Mucosa of descending colon (tissue), 3 donors: ENCODE data around the gene PTPRH. TPM values are rescaled to one million over a fixed set of nuclear protein-coding genes. Genes with fewer than 3 reads are reported as not detected.

Source experiments
- ATAC-seq: fragments of 200-7000 bp; cut with Tn5 transposase; one replicate; pipeline ENCODE4 v1.9.1; 2020; ENCODE audit warnings: mild to moderate bottlenecking, moderate library complexity
- DNase-seq, 3 donors: peaks; one replicate each; pipeline ENCODE4 v3.0.0-alpha.2; 2020
- H3K36me3 ChIP-seq: fragments of 200-600 bp; one replicate; pipeline ENCODE4 v1.8.0; 2021; ENCODE audit warnings: low read depth, mild to moderate bottlenecking
- H3K4me1 ChIP-seq: fragments of 200-600 bp; one replicate; pipeline ENCODE4 v1.8.0; 2021; ENCODE audit warnings: low read depth, mild to moderate bottlenecking
- H3K4me3 ChIP-seq: fragments of 200-600 bp; one replicate; pipeline ENCODE4 v1.8.0; 2021; ENCODE audit warnings: mild to moderate bottlenecking
- H3K9me3 ChIP-seq: fragments of 200-600 bp; one replicate; pipeline ENCODE4 v1.8.0; 2021; ENCODE audit warnings: mild to moderate bottlenecking
- intact Hi-C, 2 donors: fragments of 100-400 bp; cut with DNase I in 1 of 2; cut with micrococcal nuclease in 1 of 2; formaldehyde crosslinking; loops; one replicate each; pipeline versions ENCODE4 v1.11.0 to v1.11.1; 2022; cut with DNase I, micrococcal nuclease
- total RNA-seq, 3 donors: library from RNA; stranded (reverse); fragmentation: NEBNext Ultra II Directional in 2 of 3; extraction: Animal tissue kit (Norgen Biotek cat#: 25700) in 2 of 3; gene quantifications; one replicate each; pipeline versions ENCODE4 v1.2.1 to v1.2.4, GENCODE V29; 2021 to 2023
- TF ChIP-seq, protein P1 (sequence below): fragments of 200-600 bp; IDR thresholded peaks from one replicate; pipeline ENCODE4 v1.8.0; 2022; ENCODE audit warnings: antibody characterized with exemption, mild to moderate bottlenecking
- donor health status: DM: no; HTN: no; CAD: no; lungs with moderate emphysema.
- donor health status: DM: no; HTN: no; CAD: no.
- donor health status: DM: no; HTN: yes; CAD: no.

PTPRH gene
- total RNA-seq, 3 donors from 2014 or later = 62.3 to 181 (median 94.8) TPM

DNA sequence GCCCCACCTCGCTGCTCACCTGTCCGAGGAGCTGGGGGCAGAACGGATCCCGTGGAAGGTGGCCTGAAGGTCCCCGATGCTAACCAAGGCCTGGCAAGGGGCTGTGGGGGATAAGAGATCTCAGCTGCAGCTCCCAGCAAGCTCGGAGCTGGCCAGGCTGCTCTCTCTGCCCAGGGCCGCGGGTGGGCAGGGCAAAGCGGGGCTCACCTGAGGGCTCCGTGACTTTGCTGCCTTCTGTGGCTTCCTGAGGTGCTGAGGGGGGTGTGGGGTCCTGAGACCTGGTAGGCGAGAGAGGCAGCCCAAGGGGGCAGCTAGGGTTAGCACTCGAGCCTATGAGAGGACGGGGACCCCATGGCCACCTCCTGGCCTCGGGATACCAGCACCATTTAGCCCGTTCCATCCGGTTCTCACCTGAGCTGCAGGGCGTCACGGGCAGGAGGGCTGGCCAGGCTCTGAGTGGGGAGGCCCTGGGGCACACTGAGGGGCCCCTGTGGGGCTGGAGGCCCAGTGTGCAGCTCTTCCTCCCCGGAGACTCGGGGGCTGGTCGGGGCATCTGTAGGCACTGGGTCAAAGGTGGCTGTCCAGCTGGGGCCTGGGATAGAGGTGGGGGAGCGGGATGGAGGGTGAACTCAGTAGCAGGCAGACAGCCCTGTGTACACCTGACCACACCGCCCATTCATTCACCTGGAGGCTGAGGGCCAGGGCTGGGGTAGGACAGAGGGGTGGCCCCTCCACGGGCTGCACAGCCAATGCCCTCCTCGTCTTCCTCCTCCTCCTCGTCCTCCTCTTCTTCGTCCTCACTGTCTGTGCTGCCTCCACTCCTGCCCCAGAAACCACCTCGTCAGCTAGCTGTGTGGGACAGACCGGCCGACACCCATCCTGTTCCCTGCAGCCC lies 22.3 kb upstream of the PTPRH start:
- Histone ChIP-seq H3K9me3 (no peaks in the 10 kb centered on the region), H3K4me3 (no peak overlapping the region), H3K36me3 (peaks cover 11% of the 10 kb centered on the region), H3K4me1 (no peaks in the 10 kb centered on the region)
- ATAC-seq (no peak), DNase-seq (no peak)
- TF ChIP-seq, protein P1, sequence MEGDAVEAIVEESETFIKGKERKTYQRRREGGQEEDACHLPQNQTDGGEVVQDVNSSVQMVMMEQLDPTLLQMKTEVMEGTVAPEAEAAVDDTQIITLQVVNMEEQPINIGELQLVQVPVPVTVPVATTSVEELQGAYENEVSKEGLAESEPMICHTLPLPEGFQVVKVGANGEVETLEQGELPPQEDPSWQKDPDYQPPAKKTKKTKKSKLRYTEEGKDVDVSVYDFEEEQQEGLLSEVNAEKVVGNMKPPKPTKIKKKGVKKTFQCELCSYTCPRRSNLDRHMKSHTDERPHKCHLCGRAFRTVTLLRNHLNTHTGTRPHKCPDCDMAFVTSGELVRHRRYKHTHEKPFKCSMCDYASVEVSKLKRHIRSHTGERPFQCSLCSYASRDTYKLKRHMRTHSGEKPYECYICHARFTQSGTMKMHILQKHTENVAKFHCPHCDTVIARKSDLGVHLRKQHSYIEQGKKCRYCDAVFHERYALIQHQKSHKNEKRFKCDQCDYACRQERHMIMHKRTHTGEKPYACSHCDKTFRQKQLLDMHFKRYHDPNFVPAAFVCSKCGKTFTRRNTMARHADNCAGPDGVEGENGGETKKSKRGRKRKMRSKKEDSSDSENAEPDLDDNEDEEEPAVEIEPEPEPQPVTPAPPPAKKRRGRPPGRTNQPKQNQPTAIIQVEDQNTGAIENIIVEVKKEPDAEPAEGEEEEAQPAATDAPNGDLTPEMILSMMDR = no peak
- intact Hi-C loops = no loop called here

DNA sequence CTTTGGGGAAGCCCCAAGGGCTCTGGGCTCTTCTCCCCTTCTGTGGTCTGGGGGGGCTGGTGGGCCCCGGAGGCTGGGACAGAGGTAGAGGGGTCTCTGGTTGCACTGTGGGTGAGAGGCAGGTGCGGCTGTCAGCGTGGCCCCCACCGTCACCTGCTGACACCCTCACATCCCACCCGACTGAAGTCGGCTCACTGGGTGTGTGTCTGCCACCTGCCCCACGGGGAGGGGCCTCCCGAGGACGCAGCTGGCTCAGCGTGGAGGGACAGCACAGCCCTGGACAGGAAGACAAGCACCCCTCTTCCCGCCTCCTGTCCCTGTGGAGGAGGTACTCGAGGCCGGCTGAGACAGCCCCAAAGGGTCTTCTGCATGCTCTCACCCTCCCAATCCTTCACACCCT lies 21.5 kb upstream of the PTPRH start:
- DNase-seq (no peak), ATAC-seq (no peak)
- Histone ChIP-seq H3K36me3 (peaks cover 8% of the 10 kb centered on the region), H3K9me3 (no peaks in the 10 kb centered on the region), H3K4me3 (no peak overlapping the region), H3K4me1 (no peaks in the 10 kb centered on the region)
- TF ChIP-seq, protein P1 = no peak
- intact Hi-C loops = no loop called here

DNA sequence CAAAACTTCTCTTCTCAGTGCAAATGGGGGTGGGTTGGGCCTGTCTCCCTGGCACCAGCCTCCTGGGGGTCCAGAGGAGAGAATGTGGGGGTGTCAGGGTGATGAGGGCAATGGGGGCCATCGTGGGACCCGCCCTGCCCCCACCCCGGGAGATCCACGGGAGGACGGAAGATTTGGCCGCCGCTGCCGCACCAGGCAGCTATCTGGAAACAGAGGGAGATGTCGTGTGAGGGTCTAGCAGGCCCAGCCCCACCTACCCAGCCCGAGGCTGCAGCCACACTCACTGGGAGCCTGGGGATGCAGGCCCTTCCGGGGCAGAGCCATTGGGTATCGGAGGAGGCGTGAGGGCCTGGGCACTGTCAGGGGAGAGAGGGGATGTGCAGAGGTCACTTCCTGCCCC lies 21.0 kb upstream of the PTPRH start:
- TF ChIP-seq, protein P1 = no peak
- DNase-seq (no peak), ATAC-seq (no peak)
- Histone ChIP-seq H3K4me1 (no peaks in the 10 kb centered on the region), H3K4me3 (no peak overlapping the region), H3K36me3 (peaks cover 8% of the 10 kb centered on the region), H3K9me3 (no peaks in the 10 kb centered on the region)
- intact Hi-C loops = no loop called here

DNA sequence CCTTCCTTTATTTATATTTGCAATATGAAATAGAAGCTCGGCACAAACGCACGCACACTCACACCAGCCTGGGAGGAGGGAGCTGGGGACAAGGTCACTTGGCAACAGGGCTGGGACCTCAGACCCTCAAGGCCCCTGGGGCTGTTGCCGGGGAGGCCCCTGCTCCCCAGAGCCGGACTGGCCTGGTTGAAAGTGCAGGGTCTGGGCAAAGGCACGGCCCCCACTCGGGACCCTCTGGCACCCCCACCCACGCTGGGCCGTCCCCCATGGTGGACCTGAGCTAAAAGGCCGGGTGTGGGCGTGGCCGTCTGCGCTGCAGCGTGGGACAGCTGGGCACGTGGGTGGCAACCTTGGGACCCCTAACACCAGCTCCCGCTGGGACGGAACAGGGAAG lies 20.5 kb upstream of the PTPRH start:
- intact Hi-C loops = no loop called here
- no peaks in the 10 kb centered on the region for H3K4me1 ChIP-seq

DNA sequence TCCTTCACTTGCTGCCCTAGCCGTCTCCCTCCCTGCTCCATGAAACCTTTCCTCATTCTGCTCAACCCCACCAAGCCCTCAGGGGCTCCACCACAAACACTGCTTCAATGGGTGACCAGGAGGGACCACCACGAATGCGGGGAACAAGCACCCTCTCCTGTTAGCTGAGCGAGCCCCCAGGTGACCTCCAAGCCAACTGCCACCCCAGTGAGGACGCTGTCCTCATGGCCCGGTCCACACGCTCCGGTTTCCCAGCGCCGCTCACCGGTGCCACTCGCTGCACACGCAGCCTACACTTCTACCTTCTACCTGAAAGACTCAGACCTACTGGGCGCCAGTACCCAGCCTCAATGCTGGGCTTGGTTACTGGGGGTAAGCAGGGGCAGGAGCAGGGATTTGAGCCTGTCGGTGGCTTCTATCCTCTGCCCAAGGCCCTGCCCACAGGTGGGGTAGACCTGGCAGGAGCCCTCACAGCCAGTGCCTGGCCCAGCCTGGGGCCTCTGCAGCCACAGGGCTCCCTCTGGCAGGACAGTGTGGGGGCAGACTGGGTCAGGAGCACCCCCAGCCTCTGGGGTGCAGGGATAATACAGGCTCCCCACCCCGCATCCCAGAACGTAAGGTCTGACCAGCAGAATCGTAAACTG lies 20.0 kb upstream of the PTPRH start:
- H3K4me1 ChIP-seq = no peaks in the 10 kb centered on the region
- no peak for ATAC-seq
- peaks cover 8% of the 10 kb centered on the region for H3K36me3 ChIP-seq
- DNase-seq = no peak
- intact Hi-C loops = no loop called here
- TF ChIP-seq, protein P1 = no peak
- H3K4me3 ChIP-seq = no peak overlapping the region
- H3K9me3 ChIP-seq = no peaks in the 10 kb centered on the region

More for the DNA sequence above, 20.5 kb upstream of the PTPRH start:
- Histone ChIP-seq H3K9me3 (no peaks in the 10 kb centered on the region), H3K4me3 (no peak overlapping the region), H3K36me3 (peaks cover 8% of the 10 kb centered on the region)
- TF ChIP-seq, protein P1 = no peak
- ATAC-seq (no peak), DNase-seq (peak in 1 of 3 donors; percentile 48)
